NCI-H2171 (cell line): Measurements from ENCODE around the gene SLPI.

Experiments
- DNase-seq: peaks from one replicate; lab custom pipeline; 2025; lab: John Stamatoyannopoulos, UW

The SLPI gene

GRCh38 chr20:45269754-45270270 lies 15.4 kb upstream of the SLPI start:
- no peak for DNase-seq

DNA sequence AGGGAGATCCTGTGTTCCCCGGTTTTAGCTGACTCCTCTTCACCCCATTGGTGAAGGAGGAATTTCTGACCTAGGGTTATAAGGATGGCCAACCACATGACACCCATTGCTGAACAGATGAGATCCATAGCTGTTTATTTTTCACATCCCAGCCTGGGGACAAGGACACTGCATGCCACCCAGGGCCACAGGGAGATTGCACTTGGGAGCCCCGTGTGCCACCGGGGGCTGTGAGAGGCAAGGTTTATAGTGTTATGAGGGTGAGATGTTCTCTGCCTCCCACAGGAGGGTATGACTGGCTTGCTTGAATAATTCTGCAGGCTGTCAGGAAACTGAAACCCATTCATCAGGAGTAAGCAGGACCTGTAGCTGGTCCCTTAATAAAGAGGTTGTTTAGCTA lies 14.7 kb upstream of the SLPI start:
- DNase-seq = no peak

GRCh38 chr20:45268531-45268930 lies 14.2 kb upstream of the SLPI start:
- no peak for DNase-seq

DNA sequence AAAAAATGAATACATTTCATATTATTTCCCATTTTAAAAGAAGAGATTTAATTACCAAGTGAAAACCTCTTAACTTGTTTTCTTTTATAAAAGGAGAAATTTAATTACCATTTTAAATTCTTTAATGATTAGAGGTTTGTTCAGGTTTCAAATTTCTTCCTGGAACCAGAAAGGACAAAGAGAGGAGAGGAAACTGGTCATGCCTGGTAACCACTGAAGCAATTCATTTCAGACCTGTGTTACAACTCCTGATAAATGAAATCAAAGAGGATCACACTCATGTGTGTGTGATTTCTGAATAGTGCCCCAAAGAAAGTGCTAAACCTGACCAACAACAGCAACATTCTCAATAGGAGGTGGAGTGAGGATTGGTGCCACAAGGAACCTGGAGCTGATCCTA lies 12.6 kb upstream of the SLPI start:
- DNase-seq = no peak

DNA sequence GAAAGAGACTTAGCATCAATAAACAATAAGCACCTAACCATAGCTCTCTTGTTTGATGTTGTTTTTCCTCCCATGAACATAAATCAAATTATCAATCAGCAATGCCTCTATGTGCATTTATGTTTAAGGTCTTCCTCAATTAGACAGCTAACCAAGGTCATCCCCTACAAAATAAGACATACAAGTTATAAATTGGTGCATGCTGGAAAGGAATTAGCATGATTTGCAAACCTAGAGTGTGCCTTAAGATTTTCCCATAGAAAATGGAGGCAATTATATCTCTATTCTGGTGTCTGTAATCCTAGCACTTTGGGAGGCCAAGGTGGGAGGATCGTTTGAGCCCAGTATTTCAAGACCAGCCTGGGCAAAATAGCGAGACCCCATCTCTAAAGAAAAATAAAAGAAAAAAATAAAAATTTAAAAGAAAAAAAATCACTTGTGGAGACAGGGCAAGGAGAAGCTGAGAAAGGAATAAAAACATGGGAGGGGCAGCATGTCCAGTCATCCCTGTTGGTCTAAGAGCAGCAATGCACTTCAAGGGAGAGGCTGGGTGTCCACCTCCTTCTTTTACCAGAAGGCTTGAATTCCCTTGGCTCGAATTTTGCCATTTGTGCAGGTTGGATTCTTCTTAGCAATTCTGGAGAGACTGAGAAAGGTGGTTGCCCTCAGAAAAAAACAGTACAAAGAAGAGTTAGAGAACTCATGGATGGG lies 9.3 kb upstream of the SLPI start:
- DNase-seq = no peak

GRCh38 chr20:45258664-45259063 lies 4.3 kb upstream of the SLPI start:
- no peak for DNase-seq

GRCh38 chr20:45258259-45258658 lies 3.9 kb upstream of the SLPI start:
- DNase-seq = no peak

DNA sequence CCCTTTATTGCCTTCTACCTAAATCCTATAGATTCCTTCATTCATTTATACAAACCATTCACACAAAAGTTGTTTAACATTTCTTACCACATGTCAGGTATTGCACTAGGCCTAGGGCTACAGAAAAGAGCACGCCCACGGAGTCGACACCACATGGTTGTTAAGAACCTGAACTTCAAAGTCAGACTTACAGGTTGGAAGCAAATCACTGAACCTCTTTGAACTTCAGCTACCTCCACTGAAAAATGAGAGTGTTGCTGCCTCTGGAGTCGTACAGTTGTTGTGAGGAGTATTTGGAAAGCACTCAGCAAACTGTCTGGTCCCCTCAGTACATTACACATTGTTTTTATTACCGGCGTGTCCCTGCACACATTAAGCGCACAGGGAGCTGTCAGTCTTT lies 3.3 kb upstream of the SLPI start:
- DNase-seq = no peak

- DNase-seq = no peak
Measured at GRCh38 chr20:45257161-45257560, 2.8 kb upstream of the SLPI start.

GRCh38 chr20:45253261-45253660 lies 1.1 kb downstream of the SLPI start:
- DNase-seq = no peak

- DNase-seq = no peak
Measured at GRCh38 chr20:45251884-45252560, 2.3 kb downstream of the SLPI start.

DNA sequence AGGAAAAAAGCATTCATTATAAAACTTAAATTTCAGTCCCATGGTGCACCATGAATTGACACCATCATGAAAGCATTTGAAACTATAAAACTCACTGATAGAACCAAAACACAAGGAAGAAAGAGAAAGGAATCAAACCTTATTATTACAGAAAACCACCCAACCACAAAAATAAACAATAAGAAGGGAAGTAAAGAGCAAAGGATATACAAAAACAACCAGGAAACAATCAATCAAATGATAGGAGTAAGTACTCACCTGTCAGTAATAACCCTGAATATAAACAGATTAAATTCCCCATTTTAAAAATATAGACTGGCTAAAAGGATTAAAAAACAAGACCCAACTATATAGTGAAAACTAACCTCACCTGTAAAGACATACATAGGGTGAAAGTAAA lies 5.8 kb downstream of the SLPI start:
- DNase-seq = no peak

DNA sequence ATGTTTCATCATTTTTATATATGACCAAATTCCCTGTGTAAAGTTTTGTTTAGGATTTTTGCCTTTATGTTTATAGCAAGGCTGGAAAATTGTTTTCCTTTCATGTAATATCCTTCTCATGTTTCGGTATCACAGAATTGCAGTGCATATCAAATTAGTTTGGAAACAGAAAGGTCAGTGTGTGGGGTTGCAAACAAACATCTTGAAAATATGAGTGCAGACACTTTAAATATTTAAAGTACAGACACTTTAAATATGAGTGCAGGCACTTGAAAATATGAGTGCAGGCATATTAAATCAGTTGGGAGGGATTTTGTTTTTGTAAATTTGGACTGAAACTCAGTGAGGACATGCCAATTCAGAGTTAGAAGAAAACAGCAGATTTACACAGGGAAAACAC lies 6.5 kb downstream of the SLPI start:
- no peak for DNase-seq

DNA sequence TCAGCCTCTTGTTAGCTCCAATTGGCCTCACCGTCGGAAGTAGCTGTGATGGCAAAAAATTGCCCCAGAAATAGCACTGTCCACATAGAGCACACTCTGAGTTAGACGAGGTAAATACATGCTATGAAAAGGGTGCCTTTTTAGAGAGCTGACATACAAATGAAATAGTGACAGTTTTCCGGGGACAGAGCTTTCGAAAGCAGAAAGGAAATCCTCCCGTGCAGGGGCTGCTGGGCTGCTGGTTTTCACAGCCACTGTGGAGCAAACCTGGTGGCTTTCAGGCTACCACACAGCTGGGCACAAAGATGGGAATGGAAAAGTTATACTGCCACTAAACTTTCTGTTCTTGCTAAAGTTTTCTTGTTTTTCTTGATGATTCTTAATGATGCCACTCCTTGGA lies 8.3 kb downstream of the SLPI start:
- no peak for DNase-seq

- DNase-seq = no peak
Measured at GRCh38 chr20:45238139-45238538, 16.2 kb downstream of the SLPI start.

- DNase-seq = no peak
Measured at GRCh38 chr20:45235995-45236394, 18.4 kb downstream of the SLPI start.

DNA sequence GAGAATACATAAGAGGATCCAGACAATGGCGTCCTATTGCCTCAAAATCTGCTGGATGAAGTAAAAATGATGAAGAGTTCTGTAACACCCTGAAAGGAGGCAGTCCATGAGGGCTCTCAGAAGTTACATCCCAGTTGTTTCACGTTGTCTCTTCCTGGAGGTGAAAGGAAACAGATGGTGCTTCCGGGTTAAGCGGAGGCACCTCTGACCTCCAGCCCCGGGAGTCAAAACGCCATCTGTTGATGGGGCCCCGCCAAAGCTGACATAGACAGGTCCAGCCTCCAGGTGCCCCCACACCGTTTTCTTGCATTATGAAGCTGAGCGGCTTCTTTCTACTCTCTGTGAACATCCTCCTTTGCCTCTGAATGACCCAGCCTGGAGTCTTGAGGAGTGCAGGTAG lies 23.7 kb downstream of the SLPI start:
- DNase-seq = peak; percentile 3

- no peak for DNase-seq
Measured at GRCh38 chr20:45229264-45230056, 24.9 kb downstream of the SLPI start.

GRCh38 chr20:45226287-45226686 lies 28.1 kb downstream of the SLPI start:
- no peak for DNase-seq

DNA sequence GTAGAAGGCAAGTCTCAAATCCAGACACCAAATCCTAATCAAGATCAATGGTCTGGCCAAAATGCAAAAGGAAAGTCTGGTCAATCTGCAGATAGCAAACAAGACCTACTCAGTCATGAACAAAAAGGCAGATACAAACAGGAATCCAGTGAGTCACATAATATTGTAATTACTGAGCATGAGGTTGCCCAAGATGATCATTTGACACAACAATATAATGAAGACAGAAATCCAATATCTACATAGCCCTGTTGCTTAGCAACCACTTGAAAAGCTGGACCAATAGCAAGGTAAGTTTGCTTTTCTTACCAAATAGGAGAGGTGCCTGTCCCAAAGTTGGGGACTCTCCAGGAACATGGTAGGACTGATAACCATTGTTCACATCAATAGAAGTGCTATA lies 31.2 kb downstream of the SLPI start:
- DNase-seq = no peak

DNA sequence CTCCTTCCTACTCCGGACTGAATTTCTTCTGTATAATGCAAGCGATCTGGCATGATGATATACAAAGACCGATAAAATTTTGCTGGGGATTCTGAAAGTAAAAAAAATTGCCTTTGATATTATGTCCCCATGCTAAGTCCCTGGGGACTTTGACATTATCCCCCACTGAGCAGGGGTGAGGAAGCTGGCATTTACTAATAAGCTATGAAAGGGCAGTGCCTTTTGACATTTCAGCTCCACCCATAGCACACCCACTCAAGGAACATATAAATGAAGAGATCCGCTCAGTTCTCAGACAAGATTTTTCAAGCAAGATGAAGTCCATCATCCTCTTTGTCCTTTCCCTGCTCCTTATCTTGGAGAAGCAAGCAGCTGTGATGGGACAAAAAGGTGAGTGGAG lies 33.3 kb downstream of the SLPI start, which contains the start of gene SEMG2:
SEMG2 (plus strand) TSS at position 298 of the 400 bp plus-strand sequence; CDS start at position 315, 17 bp downstream.
- DNase-seq = no peak

DNA sequence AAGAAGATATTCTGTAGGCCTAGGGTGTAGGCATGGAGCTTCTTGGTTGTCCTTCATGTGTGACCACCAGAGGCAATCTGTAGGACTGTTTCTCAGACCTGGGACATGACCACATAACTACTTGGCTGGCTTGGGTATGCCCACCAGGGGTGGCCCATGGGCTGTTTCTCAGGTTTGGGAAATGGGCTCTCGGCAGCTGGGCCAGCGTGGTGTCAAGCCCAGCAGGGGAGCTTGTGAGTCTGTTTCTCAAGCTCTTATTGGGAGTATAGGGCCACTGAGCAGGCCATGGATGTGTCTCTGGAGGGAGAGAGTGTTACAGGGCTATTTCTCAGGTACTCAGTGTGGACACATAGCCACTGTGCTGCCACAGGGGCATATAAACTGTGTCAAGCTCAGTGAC lies 35.7 kb downstream of the SLPI start:
- DNase-seq = no peak

DNA sequence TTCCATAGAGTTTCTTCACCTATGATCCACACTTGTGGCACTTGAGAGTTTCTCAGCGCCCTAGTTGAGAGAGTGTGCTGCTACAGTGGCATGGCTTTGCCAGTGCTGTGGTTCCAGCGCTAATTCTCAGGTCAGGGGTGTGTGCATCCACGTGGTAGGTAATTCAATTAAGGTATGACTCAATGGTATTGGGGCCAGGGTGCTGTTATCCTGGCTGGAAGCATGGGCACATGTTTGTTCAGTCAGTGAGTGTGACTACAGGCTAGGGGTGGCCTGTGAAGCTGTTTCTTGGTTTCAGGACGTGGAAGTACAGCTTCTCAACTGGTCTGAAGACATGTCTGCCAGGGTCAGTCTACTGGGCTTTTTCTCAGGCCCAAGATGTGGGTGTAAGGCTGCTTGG lies 36.2 kb downstream of the SLPI start:
- DNase-seq = no peak
